IMR-90 (cell line): ENCODE measurements around the gene HDDC2. TPM values are rescaled to one million over a fixed set of nuclear protein-coding genes. Genes with fewer than 3 reads are reported as not detected.

Source experiments
- ATAC-seq: fragments of 200-7000 bp; cut with Tn5 transposase; 2 replicates; pipeline ENCODE4 v1.9.1; 2020; ENCODE audit warnings: low read depth, mild to moderate bottlenecking, moderate library complexity
- BruUV-seq: library from RNA; stranded (reverse); fragments of 400-500 nt; replicated peaks from 2 replicates; lab custom pipeline; 2021; lab: Mats Ljungman, UMichigan
- CTCF ChIA-PET: fragments of 300-600 bp; formaldehyde crosslinking; extraction: SDS; loops from one replicate; lab custom pipeline; 2021; ENCODE audit warnings: antibody characterized with exemption; lab: Yijun Ruan, JAX
- POLR2A ChIA-PET: fragments of 300-600 bp; sonication (Branson Sonifier 250); formaldehyde crosslinking; loops from one replicate; lab custom pipeline; 2022; ENCODE audit warnings: antibody characterized with exemption; ENCODE audit not compliant: unreplicated experiment; lab: Charles Lee
- DNase-seq: peaks from one replicate; pipeline ENCODE4 v3.0.0; 2013
- H2AFZ ChIP-seq: replicated peaks from 2 replicates; pipeline ENCODE3; 2013; ENCODE audit warnings: low read length, mild to moderate bottlenecking; ENCODE audit not compliant: poor library complexity
- H2AK5ac ChIP-seq: 2 replicates; pipeline ENCODE4 v1.6.1; 2013; ENCODE audit warnings: low read depth, low read length, inconsistent platforms
- H2AK9ac ChIP-seq: replicated peaks from 2 replicates; pipeline ENCODE3; 2013; ENCODE audit warnings: mild to moderate bottlenecking, low read depth, low read length, moderate library complexity; ENCODE audit not compliant: poor library complexity
- H2BK120ac ChIP-seq: 2 replicates; pipeline ENCODE4 v1.6.1; 2013; ENCODE audit warnings: low read depth, low read length, inconsistent platforms
- H2BK15ac ChIP-seq: 3 replicates; pipeline ENCODE4 v1.6.1; 2013; ENCODE audit warnings: low read depth, low read length, inconsistent platforms
- H2BK20ac ChIP-seq: 2 replicates; pipeline ENCODE4 v1.6.1; 2013; ENCODE audit warnings: low read depth, mild to moderate bottlenecking, inconsistent platforms, low read length, moderate library complexity
- H2BK5ac ChIP-seq: 2 replicates; pipeline ENCODE4 v1.6.1; 2013; ENCODE audit warnings: mild to moderate bottlenecking, low read depth, low read length, inconsistent platforms; ENCODE audit not compliant: poor library complexity, severe bottlenecking
- H3K14ac ChIP-seq: replicated peaks from 2 replicates; pipeline ENCODE4 v1.6.1; 2013; ENCODE audit warnings: low read depth, low read length, inconsistent platforms
- H3K18ac ChIP-seq: 2 replicates; pipeline ENCODE4 v1.6.1; 2013; ENCODE audit warnings: low read depth, low read length, control low read depth
- H3K23ac ChIP-seq: 2 replicates; pipeline ENCODE4 v1.6.1; 2013; ENCODE audit warnings: low read depth, low read length, inconsistent platforms
- H3K27ac ChIP-seq: 2 replicates; pipeline ENCODE4 v1.5.1; 2013; ENCODE audit warnings: mild to moderate bottlenecking, control low read depth, low read length; ENCODE audit not compliant: insufficient read depth
- H3K27me3 ChIP-seq: 2 replicates; pipeline ENCODE4 v1.6.1; 2013; ENCODE audit warnings: low read length; ENCODE audit not compliant: control insufficient read depth, insufficient read depth
- H3K36me3 ChIP-seq: 2 replicates; pipeline ENCODE4 v1.6.1; 2013; ENCODE audit warnings: low read length, mixed read lengths; ENCODE audit not compliant: control insufficient read depth, insufficient read depth
- H3K4ac ChIP-seq: 2 replicates; pipeline ENCODE4 v1.6.1; 2013; ENCODE audit warnings: low read depth, low read length, inconsistent platforms
- H3K4me1 ChIP-seq: 2 replicates; pipeline ENCODE4 v1.6.1; 2013; ENCODE audit warnings: low read length, mixed read lengths; ENCODE audit not compliant: control insufficient read depth, insufficient read depth
- H3K4me2 ChIP-seq: 2 replicates; pipeline ENCODE4 v1.6.1; 2013; ENCODE audit warnings: low read depth, mild to moderate bottlenecking, control low read depth, low read length, moderate library complexity
- H3K4me3 ChIP-seq: 2 replicates; pipeline ENCODE4 v1.5.1; 2013; ENCODE audit warnings: low read depth, mild to moderate bottlenecking, control low read depth, low read length, moderate library complexity; ENCODE audit not compliant: insufficient read depth
- H3K56ac ChIP-seq: 2 replicates; pipeline ENCODE4 v1.6.1; 2013; ENCODE audit warnings: low read length, inconsistent platforms; ENCODE audit not compliant: insufficient read depth; ENCODE audit errors: extremely low read depth
- H3K79me1 ChIP-seq, 2 experiments: 2 replicates each; pipeline ENCODE4 v1.6.1; 2013; ENCODE audit warnings: low read length in 2 of 2, inconsistent platforms in 1 of 2, low read depth in 1 of 2
- H3K9ac ChIP-seq: 2 replicates; pipeline ENCODE4 v1.6.1; 2013; ENCODE audit warnings: low read depth, low read length, control low read depth
- H3K9me1 ChIP-seq: 2 replicates; pipeline ENCODE4 v1.6.1; 2013; ENCODE audit warnings: low read length, inconsistent platforms; ENCODE audit not compliant: insufficient read depth
- H3K9me3 ChIP-seq: 2 replicates; pipeline ENCODE4 v1.6.1; 2013; ENCODE audit warnings: low read length; ENCODE audit not compliant: control insufficient read depth, insufficient read depth
- H4K20me1 ChIP-seq: 2 replicates; pipeline ENCODE4 v1.6.1; 2013; ENCODE audit warnings: low read length, inconsistent platforms; ENCODE audit not compliant: insufficient read depth
- H4K5ac ChIP-seq: 2 replicates; pipeline ENCODE4 v1.6.1; 2013; ENCODE audit warnings: mild to moderate bottlenecking, low read depth, low read length, control low read depth
- H4K8ac ChIP-seq, 2 experiments: 2 replicates each; pipeline ENCODE4 v1.6.1; 2013; ENCODE audit warnings: low read depth in 2 of 2, low read length in 2 of 2, control low read depth in 1 of 2, inconsistent platforms in 1 of 2
- H4K91ac ChIP-seq: 2 replicates; pipeline ENCODE4 v1.6.1; 2013; ENCODE audit warnings: low read depth, low read length, inconsistent platforms; ENCODE audit not compliant: insufficient read depth
- BHLHE40 ChIP-seq: fragments of 150-350 bp; IDR thresholded peaks from 2 replicates; pipeline ENCODE4 v1.6.1; 2016; ENCODE audit warnings: mild to moderate bottlenecking, low read depth, low read length
- CEBPB ChIP-seq: IDR thresholded peaks from 2 replicates; pipeline ENCODE4 v1.6.1; 2012; ENCODE audit warnings: low read depth, low read length, improper control_type of control experiment
- CTCF ChIP-seq: conservative IDR thresholded peaks from 2 replicates; pipeline ENCODE4 v1.5.1; 2012; ENCODE audit warnings: mild to moderate bottlenecking, low read depth, low read length, improper control_type of control experiment
- FOS ChIP-seq: fragments of 150-350 bp; IDR thresholded peaks from 2 replicates; pipeline ENCODE4 v1.6.1; 2016; ENCODE audit warnings: low read depth, low read length
- MAFK ChIP-seq: IDR thresholded peaks from 2 replicates; pipeline ENCODE4 v1.6.1; 2012; ENCODE audit warnings: low read depth, low read length, improper control_type of control experiment
- MAZ ChIP-seq: IDR thresholded peaks from 2 replicates; pipeline ENCODE4 v1.6.1; 2012; ENCODE audit warnings: low read depth, mild to moderate bottlenecking, low read length, improper control_type of control experiment, moderate library complexity, borderline replicate concordance
- MXI1 ChIP-seq: IDR thresholded peaks from 2 replicates; pipeline ENCODE4 v1.6.1; 2012; ENCODE audit warnings: low read depth, mild to moderate bottlenecking, low read length, moderate library complexity, borderline replicate concordance
- NFE2L2 ChIP-seq: fragments of 150-350 bp; IDR thresholded peaks from 2 replicates; pipeline ENCODE4 v1.6.1; 2016; ENCODE audit warnings: low read depth, mild to moderate bottlenecking, low read length
- POLR2A ChIP-seq: IDR thresholded peaks from 2 replicates; pipeline ENCODE4 v1.6.1; 2012; ENCODE audit warnings: mild to moderate bottlenecking, low read depth, low read length
- RAD21 ChIP-seq: IDR thresholded peaks from 2 replicates; pipeline ENCODE4 v1.6.1; 2012; ENCODE audit warnings: low read length, improper control_type of control experiment
- RCOR1 ChIP-seq: IDR thresholded peaks from 2 replicates; pipeline ENCODE4 v1.6.1; 2012; ENCODE audit warnings: mild to moderate bottlenecking, low read length, improper control_type of control experiment; ENCODE audit not compliant: insufficient replicate concordance
- RFX5 ChIP-seq: IDR thresholded peaks from 2 replicates; pipeline ENCODE4 v1.8.0; 2012; ENCODE audit warnings: low read depth, mild to moderate bottlenecking, low read length, moderate library complexity
- SMC3 ChIP-seq: fragments of 150-350 bp; IDR thresholded peaks from 2 replicates; pipeline ENCODE4 v1.6.1; 2016; ENCODE audit warnings: low read depth, mild to moderate bottlenecking, antibody characterized with exemption, low read length, moderate library complexity
- whole genome bisulfite sequencing, 2 experiments: methylation state at CpG; one replicate each; pipeline versions ENCODE4 v1.1.5 to v1.1.7; 2013; ENCODE audit warnings: missing lambda C conversion rate in 2 of 2; ENCODE audit not compliant: insufficient read length in 1 of 2; ENCODE audit errors: extremely low coverage in 2 of 2; 5-methylcytosine and 5-hydroxymethylcytosine counted together
- dilution Hi-C: fragments of 300-500 bp; cut with HindIII; formaldehyde crosslinking; loops from one replicate; pipeline ENCODE4 v1.14.3; 2018; ENCODE audit warnings: low sequenced_read_pairs; ENCODE audit not compliant: unreplicated experiment
- in situ Hi-C: fragments of 300-500 bp; cut with MboI; formaldehyde crosslinking; loops from 3 replicates; pipeline ENCODE4 v1.14.3; 2019; ENCODE audit warnings: low sequenced_read_pairs, inconsistent platforms, mixed read lengths
- intact Hi-C: fragments of 100-400 bp; cut with micrococcal nuclease; formaldehyde crosslinking; loops from 2 replicates; pipeline ENCODE4 v1.10.0; 2022
- polyA plus RNA-seq, 3 experiments: library from polyadenylated mRNA; depleted of rRNA; stranded (reverse); fragments of >200 nt; gene quantifications; 2 replicates each; pipeline ENCODE4 v1.2.3, GENCODE V29; 2012; ENCODE audit warnings: low replicate concordance in 1 of 3
- total RNA-seq: library from RNA; depleted of rRNA; stranded (reverse); fragments of >200 nt; gene quantifications from 2 replicates; pipeline ENCODE4 v1.2.3, GENCODE V29; 2012
- TF ChIP-seq, protein P1 (sequence below): fragments of 150-350 bp; IDR thresholded peaks from 2 replicates; pipeline ENCODE4 v1.6.1; 2016; ENCODE audit warnings: low read depth, mild to moderate bottlenecking, low read length, moderate library complexity, borderline replicate concordance
- TF ChIP-seq, protein P2 (sequence below): fragments of 150-350 bp; IDR thresholded peaks from 2 replicates; pipeline ENCODE4 v1.6.1; 2017; ENCODE audit warnings: mild to moderate bottlenecking, antibody characterized with exemption, low read length, low read depth

The HDDC2 gene
- total and polyA plus RNA-seq, 2 of the 4 experiments (the other 2 are of a cell fraction), result 40.9 to 68.6 TPM

GRCh38 chr6:125337706-125338105 lies 35.9 kb upstream of the HDDC2 start:
- POLR2A ChIA-PET, result no interaction called here
- no CpG with 5 or more reads among the region's 6 CpGs for WGBS, 2 experiments
- intact Hi-C loops, result no loop called here

More at GRCh38 chr6:125337706-125338105, 35.9 kb upstream of the HDDC2 start:
- Histone ChIP-seq H3K4me2 (no peak overlapping the region), H3K4me3 (no peak overlapping the region), H3K9ac (no peak overlapping the region), H2BK20ac (no peak overlapping the region), H3K79me1 (no peaks in the 10 kb centered on the region), H3K27me3 (no peaks in the 10 kb centered on the region; the same call in 1 of the 2 replicates), H3K9me1 (no peaks in the 10 kb centered on the region), H3K9me3 (no peaks in the 10 kb centered on the region), H4K91ac (no peak overlapping the region), H3K27ac (no peak overlapping the region), H3K18ac (no peak overlapping the region), H3K23ac (no peak overlapping the region), H3K56ac (no peak overlapping the region), H2AK9ac (no peak overlapping the region), H2AFZ (no peak overlapping the region), H3K4ac (no peak overlapping the region), H4K5ac (no peak overlapping the region), H4K8ac (no peak overlapping the region), H3K36me3 (no peaks in the 10 kb centered on the region), H2BK15ac (no peak overlapping the region), H2AK5ac (no peak overlapping the region), H3K4me1 (no peaks in the 10 kb centered on the region), H2BK120ac (no peak overlapping the region), H3K14ac (no peak overlapping the region), H2BK5ac (no peak overlapping the region), H4K20me1 (no peaks in the 10 kb centered on the region)
- ATAC-seq (no peak), DNase-seq (no peak)
- no TSS peak for BruUV-seq
- in situ Hi-C loops (no loop called here), dilution Hi-C loops (no loop called here)
- TF ChIP-seq POLR2A, result no peak
- TF ChIP-seq MAZ, result no peak
- no peak for TF ChIP-seq RAD21
- TF ChIP-seq, protein P1, sequence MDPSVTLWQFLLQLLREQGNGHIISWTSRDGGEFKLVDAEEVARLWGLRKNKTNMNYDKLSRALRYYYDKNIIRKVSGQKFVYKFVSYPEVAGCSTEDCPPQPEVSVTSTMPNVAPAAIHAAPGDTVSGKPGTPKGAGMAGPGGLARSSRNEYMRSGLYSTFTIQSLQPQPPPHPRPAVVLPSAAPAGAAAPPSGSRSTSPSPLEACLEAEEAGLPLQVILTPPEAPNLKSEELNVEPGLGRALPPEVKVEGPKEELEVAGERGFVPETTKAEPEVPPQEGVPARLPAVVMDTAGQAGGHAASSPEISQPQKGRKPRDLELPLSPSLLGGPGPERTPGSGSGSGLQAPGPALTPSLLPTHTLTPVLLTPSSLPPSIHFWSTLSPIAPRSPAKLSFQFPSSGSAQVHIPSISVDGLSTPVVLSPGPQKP, result no peak
- TF ChIP-seq CEBPB, result no peak
- no peak for TF ChIP-seq CTCF
- TF ChIP-seq FOS, result no peak
- TF ChIP-seq BHLHE40, result no peak
- TF ChIP-seq SMC3, result no peak
- no peak for TF ChIP-seq NFE2L2
- no peak for TF ChIP-seq RFX5
- no peak for TF ChIP-seq MXI1
- TF ChIP-seq RCOR1, result no peak
- TF ChIP-seq MAFK, result no peak
- TF ChIP-seq, protein P2, sequence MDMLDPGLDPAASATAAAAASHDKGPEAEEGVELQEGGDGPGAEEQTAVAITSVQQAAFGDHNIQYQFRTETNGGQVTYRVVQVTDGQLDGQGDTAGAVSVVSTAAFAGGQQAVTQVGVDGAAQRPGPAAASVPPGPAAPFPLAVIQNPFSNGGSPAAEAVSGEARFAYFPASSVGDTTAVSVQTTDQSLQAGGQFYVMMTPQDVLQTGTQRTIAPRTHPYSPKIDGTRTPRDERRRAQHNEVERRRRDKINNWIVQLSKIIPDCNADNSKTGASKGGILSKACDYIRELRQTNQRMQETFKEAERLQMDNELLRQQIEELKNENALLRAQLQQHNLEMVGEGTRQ, result no peak
- CTCF ChIA-PET, result interaction anchor here (0.6 to 1.0 kb wide), 3 partner anchors 12 to 242 kb away, joined by 3 to 6 read pairs (median 3); no protein-coding TSS in a partner anchor
